Left renal pelvis (tissue), 4 donors: Measurements from ENCODE around the gene OR1K1. TPM values are rescaled to one million over a fixed set of nuclear protein-coding genes. Genes with fewer than 3 reads are reported as not detected.

Experiments
- DNase-seq, 4 donors: peaks; one replicate each; pipeline ENCODE4 v3.0.0-alpha.2; 2013; ENCODE audit warnings: low read depth in 4 of 4, low spot score in 3 of 4
- polyA plus RNA-seq, 4 donors: library from polyadenylated mRNA; unstranded; fragments of 120-200 nt; gene quantifications; one replicate each; pipeline ENCODE4 v1.2.1, GENCODE V29; 2013; ENCODE audit not compliant: insufficient read length in 4 of 4

The OR1K1 gene
- polyA plus RNA-seq, 4 donors, result not detected

DNA sequence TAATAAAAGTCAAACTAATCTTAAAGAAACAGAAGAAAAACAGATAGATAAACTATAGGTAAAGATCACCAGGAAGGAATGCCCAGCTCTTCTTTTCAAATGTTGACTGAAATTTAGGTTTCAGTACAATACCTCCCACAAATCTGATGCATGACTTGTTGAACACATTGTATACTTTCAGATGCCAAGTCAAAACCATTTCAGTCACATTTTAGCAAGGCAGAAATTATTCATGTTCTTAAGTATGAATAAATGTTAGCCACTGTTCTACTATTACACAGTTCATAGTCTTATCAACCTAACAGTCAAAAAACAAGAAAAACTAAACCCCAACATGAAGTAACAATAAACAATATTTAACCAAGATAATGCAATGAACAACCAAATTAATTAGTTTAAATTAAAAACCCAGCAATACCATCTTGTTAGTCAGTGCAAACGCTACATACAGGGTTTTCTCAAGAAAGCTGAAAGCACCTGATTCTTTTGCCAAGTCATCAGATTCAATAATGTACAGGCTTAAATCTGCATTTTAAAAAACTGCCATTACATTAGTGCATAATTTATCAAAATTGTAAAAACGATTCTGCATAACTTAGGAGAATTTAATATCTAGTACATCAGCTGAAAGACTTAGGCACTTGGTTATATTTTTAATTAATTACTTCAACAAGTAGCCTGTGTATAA is 48.5 kb downstream of the OR1K1 start:
- no peak for DNase-seq

Other genes starting within 250 kb of the OR1K1 start
- not detected for gene OR1N2, start 247.0 kb upstream of the OR1K1 start, polyA plus RNA-seq
- gene OR1L8, start 216.7 kb upstream of the OR1K1 start, polyA plus RNA-seq, result under 1 TPM; 0.11 to 0.30 (median 0.20) TPM
- gene OR1Q1, start 185.4 kb upstream of the OR1K1 start, polyA plus RNA-seq, result not detected
- gene OR1B1, start 142.5 kb upstream of the OR1K1 start, polyA plus RNA-seq, result not detected
- not detected for gene OR1L1, start 138.4 kb upstream of the OR1K1 start, polyA plus RNA-seq
- not detected for gene OR1L3, start 125.0 kb upstream of the OR1K1 start, polyA plus RNA-seq
- gene OR1L4, start 76.1 kb upstream of the OR1K1 start, polyA plus RNA-seq, result not detected
- not detected for gene OR1L6, start 57.8 kb upstream of the OR1K1 start, polyA plus RNA-seq
- not detected for gene OR5C1, start 11.2 kb upstream of the OR1K1 start, polyA plus RNA-seq
- 10 to 100 TPM; 31.4 to 40.2 (median 33.6) TPM for gene PDCL, start 28.5 kb downstream of the OR1K1 start, polyA plus RNA-seq
- gene RC3H2, start 105.2 kb downstream of the OR1K1 start, polyA plus RNA-seq, result 10 to 100 TPM; 35.7 to 44.6 (median 43.7) TPM
- gene ZBTB6, start 113.2 kb downstream of the OR1K1 start, polyA plus RNA-seq, result 10 to 100 TPM; 13.5 to 19.0 (median 14.6) TPM
- gene ZBTB26, start 131.4 kb downstream of the OR1K1 start, polyA plus RNA-seq, result 10 to 100 TPM; 17.8 to 23.4 (median 19.5) TPM
- 10 to 100 TPM; 50.2 to 67.8 (median 66.7) TPM for gene RABGAP1, start 140.9 kb downstream of the OR1K1 start, polyA plus RNA-seq
- gene GPR21, start 233.5 kb downstream of the OR1K1 start, polyA plus RNA-seq, result under 1 TPM; 0.26 to 0.34 (median 0.31) TPM